Activated CD8-positive, alpha-beta memory T cell treated with anti-CD3 and anti-CD28 coated beads, Interleukin-2, amount 50 U/mL, for 4 hours (primary cell): ENCODE data around the gene SLC25A34.
A peak's percentile ranks its signal among the peaks of the same experiment; 100 is the strongest.

ENCODE experiments used
- DNase-seq: peaks from one replicate; pipeline ENCODE4 v3.0.0-alpha.2; 2020

SLC25A34 gene

DNA sequence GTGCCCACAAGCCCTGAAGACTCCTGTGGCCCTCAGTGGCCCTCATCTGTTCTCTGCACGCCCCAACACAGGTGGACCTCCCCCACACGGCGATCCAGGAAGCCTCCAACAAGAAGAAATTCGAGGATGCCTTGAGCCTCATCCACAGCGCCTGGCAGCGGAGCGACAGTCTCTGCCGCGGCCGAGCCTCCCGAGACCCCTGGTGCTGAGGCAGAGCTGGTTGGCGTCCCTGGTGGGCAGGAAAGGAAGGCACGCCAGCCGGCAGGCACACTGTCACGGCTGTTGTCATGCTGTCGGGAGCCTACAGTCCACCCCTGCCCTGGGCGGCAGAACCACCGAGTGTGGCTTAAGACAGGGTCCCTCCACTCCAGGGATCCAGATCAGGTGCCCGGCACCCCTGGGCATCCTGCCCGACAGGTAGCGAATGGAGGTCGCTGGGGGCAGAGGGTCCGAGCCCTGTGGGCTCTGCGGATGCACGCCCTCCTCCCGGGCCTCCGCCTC is 2.3 kb upstream of the SLC25A34 start:
- DNase-seq: no peak

DNA sequence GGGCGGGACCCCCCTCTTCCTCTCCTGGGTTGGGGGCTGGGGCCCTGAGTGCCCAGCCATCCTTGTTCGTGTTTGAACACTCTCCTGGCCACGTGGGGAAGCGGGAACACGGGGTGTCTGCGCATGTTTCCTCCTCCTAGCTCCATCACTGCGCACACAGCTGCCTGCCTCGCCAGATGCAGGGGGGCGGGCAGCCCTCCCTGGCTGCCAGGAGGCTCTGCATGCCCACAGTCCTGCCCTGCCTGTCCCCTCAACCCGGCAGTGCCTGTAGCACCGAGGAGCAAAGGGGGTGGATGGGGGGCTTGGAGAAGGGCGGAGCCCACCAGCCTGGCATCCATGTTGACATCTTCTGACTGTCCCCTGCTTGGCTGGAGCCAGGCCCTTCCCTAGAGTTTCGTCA is 1.8 kb upstream of the SLC25A34 start:
- DNase-seq: no peak

DNA sequence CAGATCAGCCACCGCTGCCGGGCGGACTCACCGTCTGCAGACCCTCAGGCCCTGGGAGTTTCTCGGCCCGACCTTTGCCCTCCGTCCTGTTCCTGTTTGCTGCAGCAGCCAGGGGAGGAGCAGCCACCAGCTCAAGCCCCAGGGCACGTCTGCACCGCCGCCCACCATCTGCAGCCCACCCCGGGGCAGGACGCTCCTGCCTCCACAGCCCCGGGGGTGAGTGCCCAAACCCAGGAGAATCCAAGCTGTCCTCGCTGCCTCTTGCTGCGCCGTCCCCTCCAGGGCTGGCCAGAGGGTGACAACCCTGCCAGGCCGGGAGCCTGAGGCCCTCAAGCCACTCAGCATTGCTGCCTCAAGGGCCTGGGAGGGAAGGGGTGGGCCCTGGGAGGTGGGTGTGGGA is 1.2 kb upstream of the SLC25A34 start:
- no peak for DNase-seq

DNA sequence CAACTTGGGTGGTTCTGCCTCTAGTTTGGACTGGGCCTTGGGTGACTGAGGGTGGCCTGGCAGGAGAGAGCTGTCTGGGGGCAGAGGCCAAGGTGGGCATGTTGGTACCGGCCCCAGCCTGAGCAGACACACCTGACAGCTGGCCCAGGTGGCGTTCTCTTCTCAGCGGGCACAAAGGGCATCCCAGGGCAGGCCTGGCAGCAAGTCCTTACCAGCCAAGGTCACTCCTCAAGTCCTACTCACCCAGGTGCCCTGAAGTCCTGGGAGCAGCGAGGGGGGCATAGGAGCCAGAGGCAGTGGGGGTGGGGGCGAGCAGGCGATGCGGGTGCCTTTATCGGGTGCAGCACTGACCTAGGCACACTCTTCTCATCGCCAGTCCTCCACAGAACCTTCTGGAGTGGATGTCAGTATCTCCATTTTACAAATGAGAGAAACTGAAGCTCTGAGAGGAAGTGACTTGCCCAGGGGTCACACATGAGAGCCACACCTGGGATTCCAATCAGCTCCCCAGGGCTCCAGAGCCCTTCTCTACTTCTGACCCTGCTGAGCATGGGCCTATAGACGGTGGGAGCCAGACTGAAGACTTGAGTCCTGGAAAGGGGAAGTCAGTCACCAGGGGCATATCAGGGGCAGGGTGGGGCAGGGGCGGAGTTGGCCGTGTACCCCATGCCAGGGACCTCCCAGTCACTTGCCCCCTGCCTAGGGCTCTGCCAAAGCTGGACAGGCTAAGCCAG is 587 bp upstream of the SLC25A34 start:
- DNase-seq: no peak

DNA sequence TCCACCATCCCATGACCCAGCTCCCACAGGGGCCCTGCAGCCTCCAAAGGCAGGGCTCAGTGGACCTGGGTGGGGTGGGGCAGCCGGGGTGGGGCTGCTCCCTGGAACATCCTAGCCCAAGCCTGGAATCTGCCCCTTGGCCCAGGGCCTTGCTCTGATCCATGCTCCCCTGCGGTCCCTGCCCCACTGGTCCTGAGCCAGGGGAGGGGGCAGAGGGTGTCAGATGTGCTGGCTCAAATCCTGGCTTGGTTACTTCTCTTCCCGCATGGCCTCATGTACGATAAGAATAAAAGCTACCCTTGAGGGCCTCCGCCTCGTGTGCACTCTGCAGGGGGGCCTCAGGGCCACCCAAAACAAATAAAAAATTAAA is 819 bp downstream of the SLC25A34 start:
- no peak for DNase-seq

DNA sequence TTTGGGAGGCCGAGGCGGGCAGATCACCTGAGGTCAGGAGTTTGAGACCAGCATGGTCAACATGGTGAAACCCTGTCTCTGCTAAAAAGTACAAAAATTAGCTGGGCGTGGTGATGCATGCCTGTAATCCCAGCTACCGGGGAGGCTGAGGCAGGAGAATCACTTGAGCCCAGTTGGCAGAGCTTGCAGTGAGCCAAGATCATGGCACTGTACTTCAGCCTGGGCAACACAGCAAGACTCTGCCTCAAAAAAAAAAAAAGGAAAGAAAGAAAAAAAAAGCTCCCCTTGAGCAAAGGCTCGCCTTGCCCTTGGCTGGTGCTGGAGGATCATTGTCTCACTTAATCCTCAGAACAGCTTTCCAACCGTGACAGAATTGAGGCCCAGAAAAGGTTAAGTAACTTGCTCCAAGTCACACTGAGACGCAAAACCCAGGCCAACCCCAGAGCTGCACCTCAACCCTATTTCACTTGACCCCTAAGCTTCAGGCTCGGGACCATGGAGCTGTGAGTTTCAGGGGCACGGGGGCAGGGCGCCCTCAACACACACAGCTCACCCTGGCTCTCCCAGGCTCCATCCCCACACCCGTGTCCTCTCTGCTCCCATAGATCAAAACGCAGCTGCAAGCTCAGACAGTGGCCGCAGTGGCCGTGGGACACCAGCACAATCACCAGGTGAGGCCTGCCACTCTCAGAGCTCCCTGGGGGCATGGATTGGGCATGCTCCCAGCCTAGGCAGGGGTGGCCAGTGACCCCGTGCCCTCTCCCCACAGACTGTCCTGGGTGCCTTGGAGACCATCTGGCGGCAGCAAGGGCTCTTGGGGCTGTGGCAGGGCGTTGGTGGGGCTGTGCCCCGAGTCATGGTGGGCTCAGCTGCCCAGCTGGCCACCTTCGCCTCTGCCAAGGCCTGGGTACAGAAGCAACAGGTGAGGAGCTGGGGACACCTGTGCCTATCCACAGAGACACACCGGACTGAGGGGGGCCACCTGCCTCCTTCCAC is 1.6 kb downstream of the SLC25A34 start:
- no peak for DNase-seq

DNA sequence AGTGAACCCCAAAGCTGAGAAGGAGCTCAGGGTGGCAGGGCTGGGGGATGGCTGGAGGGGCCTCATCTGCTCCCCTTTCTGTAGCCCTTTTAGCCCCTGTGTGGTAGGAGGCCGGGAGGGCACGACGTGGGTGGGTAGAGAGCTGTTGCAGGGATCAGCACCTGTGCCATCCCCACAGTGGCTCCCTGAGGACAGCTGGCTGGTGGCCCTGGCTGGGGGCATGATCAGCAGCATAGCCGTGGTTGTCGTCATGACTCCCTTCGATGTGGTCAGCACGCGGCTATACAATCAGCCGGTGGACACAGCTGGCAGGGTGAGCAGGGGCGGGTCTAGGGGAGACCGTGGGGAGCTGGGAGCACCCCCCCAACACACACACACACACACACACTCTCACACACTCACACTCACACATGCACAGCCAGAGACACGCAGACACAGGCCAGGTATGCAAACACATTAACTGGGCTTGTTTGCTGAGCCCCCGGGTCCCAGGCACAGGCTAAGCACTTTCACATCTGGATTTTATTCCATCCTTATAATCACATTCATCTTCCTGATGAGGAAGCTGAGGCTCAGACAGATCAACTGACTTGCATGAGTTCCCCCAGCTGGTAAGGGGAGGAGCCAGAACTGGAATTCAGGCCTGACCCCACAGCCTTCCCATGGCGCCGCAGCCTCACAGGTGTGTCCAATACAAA is 2.5 kb downstream of the SLC25A34 start:
- DNase-seq: no peak

DNA sequence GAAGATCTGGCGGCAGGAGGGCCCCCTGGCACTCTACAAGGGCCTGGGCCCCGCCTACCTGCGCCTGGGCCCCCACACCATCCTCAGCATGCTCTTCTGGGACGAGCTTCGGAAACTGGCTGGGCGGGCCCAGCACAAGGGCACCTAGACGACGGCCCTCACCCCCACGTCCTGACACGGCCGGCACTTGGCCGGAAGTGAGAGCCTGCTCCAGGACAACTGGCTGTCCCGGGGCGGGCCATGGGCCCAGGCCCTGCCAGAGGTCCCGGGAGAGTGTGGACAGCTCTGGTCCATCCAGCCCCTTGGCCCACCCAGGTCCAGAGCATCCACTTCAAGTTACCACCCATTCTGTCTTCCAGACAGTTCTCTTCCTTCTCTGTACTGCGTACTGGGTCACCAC is 3.2 kb downstream of the SLC25A34 start:
- DNase-seq: no peak

DNA sequence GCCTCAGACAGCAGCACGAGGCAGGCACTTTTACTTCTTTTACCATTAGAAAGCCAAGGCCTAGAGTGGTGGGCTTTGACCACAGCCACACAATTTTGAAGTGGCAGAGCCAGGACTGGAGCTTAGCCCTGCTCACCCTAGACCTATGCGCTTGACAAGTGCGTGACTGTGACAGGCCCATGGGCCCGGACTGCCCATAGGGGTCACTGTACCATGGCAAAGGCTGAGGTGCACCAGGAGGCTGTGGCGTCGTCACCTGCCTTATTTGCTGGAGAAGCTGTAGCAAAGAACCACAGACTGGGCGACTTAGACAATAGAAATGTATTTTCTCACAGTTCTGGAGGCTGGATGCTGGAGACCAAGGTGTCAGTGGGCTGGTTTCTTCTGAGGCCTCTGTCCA is 3.7 kb downstream of the SLC25A34 start:
- no peak for DNase-seq

DNA sequence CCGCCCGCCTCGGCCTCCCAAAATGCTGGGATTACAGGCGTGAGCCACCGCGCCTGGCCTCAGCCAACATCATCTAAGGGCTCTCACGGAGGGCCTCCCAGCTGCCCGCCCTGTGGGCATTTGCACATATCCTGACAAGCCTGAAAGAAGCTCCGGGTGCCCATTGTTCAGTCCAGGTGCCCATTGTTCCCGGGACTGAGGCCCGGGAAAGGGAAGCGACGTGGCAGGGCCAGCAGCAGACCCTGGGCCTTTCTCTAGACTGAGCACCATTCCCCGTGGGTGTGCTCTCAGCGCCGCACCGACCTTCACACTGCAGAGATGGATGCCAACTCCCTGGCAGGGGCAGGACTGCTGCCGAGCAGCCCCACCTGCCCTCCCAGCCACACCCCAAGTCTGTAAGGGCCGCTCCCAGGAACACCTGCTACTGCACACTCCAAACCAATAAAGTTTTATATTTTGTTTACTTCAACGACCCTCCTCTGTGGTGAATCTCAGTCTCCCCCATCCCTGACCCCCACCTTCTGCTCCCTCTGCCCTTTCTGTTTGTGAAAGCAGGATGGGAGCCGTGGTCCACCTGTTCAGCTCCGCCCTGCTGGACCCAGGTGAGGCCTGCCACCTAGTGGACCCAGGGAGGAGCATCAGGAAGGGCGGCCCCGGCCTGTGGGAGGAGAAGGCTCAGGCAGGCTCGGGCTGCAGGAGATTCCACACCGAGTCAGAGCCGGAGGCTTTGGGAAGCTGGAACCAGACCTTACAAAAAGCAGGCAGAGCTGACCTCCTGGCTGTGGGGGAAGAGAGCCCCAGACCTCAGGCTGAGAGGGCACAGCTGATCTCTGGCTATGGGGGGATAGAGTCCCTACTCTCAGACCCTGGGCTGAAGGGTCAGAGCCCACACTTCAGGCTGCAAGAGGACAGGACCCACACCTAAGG is 5.1 kb downstream of the SLC25A34 start:
- DNase-seq: peak; percentile 65

DNA sequence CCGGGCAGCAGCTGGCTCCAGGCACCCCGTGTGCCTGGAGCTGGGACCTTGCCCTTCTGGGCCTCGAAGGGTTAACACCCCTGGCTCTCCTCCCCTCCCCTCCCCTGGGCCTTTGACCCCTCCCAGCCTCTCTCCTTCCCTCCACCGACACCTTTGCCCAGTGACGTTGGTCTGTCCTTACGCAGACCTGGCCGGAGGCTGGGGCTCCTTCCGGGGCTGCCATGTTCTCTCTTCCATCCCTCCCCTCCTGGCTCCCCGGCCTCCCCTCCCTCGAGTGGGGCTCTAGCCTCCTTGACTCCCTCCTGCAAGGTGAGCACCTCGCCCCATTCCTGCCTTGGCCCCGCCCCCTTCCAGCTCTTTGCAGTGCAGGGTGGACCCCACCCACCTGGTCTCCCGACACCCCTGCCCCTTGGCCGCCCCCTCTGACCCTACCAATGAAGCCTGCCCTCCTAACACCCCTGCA is 6.3 kb downstream of the SLC25A34 start, which contains the start of gene TMEM82:
Gene TMEM82 (plus strand): TSS at position 161 of the 463 bp plus-strand sequence. CDS start 61 bp downstream, at position 222.
- DNase-seq: no peak

DNA sequence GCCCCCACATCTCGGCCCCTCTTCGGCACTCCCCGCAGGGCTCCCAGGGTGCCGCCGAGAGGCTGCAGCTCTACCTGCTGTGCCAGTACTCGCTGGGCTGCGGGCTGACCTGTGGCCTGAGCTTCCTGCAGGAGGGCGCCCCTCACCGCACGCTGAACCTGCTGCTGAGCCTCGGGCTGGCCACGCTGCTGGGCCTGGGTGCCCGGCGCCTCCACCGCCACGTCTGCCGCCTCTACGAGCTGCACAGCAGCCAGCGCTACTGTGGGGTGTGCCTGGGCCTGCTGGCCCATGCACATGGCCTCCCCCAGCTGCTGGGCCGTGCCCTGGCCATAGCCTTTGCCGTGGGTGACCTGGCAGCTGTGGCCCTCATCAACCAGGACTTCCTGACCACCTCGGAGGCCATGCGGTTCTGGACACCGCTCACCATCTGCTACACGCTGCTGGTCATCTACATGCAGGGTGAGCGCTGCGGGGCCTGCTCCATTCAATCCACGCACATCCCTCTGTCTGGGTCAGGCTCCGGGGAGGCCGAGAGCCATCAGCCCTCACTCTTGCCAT is 8.1 kb downstream of the SLC25A34 start:
- no peak for DNase-seq

DNA sequence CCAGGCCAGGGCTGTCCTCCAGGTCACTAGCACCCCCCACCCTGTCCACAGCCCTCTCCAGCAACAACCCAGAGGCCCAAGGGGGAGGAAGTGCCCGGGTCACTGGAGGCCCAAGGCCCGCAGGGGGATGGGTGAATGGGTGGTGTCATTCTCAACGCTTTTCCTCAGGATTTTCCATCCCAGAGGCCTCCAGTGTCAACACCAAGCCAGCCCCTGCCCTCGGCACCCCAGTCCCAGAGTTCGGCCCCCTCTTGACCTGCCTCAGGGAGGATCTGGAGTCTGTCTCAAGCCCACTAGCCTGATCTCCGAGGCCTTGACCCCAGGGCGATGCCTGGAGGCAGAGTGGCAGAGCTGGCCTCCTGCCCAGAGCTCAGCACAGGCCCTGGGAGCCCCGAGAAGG is 11.3 kb downstream of the SLC25A34 start:
- DNase-seq: no peak

DNA sequence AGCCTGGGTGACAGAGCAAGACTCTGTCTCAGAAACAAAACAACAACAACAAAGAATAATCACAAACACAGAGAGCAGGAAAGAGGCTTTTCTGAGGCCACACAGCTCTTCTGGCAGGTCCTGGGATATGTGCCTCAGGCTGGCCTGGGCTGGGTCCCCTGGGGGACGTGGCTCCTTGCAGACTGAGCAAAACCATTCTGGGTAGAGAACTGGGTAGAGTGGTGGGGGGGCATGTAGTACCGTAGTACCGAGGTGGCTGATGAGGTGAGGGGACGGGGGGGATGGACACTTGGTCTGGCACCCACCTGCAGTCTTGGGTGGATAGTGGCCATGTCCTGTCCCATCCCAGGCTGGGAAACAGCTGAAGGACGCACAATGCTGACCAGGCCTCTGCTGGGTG is 12.2 kb downstream of the SLC25A34 start:
- DNase-seq: no peak

DNA sequence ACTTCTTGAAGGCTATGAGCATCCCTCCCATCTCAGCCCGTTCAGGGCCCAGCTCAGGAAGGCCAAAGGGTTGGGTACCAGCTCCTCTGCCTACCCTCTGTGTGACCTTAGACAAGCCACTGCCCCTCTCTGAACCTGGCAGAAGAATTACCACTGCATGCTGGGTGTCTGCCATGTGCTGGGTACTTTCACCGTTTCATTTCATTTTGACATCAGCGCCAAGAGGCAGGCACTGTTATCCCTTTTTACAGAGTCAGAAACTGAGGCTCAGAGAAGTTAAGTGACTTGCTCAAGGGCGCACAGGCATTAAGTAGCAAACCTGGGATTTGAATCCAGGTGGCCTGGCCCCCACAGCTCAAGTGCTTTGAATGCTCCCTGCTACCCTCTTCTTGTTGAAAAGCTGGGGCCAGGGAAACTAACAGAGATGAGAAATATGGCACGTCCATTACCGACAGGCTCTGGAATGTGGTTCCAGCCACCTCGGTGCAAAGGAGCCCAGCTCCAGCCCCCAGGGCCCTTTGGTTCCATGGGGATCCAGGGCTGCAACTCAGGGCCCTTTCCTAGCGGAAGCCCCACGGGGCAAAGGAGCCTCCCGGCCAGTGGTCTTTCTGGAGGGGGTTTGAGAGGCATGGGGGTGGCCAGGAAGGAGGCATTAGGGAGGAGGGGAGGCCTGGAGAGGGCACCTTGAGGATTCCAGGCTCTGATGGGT is 12.8 kb downstream of the SLC25A34 start:
- no peak for DNase-seq

DNA sequence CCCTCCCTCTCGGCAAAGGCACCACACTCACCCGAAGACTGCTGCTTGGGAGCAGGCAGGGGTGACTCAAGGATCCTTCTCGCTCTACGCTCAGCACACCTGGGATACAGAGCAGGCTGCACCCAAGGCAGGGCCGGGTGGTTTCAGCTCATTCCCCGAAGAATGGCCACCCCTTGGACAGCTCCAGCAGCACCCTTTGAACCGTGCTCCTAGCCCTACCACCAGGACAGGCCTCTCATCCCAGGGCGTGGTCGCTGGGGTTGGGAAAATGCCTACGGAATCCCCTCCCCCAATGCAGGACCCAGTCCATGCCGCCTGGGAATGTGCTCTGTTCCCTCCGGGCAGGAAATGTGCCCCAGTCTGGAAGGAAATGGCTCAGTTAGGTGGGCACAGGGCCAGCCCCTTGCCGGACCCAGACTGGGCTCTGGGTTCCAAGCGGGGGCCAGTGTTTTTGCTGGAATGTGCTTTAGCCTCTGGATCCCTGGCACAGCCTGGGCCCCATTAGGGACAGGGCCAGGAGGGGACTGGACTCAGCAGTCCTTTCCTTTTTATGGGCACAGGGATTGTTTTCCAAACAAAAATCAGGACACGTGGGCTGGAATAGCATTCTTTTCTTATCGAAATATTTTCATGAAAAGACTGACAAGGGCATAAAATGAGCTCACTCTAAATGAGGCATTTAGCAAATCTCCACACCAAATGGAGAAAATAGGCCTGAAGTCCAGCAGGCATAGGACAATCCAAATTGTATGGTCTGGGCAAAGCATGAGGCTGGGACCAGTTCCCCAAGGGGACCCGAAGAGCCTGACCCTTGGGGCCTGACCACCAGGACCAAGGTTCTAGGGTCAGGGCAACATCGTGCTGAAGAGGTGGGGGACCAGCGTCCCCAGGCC is 13.6 kb downstream of the SLC25A34 start:
- no peak for DNase-seq

DNA sequence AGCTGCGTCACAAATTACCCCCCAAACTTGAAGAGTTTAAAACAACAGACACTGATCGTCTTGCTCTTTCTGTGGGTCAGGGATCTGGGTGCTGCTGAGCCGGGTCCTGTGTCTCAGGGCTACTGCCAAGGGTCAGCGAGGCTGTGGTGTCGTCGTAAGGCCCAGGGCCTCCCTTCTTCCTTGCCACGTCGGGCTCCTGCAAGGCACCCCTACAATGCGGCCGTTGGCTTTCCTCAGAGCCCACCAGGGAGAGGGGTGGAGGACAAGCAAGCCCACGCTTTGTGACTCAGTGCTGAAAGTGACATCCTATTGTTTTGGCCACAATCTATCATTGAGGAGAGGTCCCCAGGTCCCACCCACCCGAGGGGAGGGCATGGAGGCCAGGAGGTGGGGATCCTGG is 14.9 kb downstream of the SLC25A34 start:
- DNase-seq: no peak

DNA sequence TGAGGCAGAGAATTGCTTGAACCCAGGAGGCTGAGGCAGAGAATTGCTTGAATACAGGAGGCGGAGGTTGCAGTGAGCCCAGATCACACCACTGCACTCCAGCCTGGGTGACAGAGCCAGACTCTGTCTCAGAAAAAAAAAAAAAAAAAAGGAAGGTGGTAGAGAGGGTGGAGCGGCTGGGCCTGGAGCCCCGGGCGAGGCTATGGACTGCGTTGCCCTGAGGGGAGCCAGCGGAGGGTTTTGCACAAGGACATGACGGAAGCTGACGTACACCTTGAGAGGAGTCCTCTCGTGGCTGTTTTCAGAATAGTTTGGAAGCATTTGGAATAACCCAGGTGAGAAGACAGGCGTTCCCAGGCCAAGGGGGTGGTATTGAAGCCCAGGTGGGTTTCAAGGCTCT is 15.7 kb downstream of the SLC25A34 start:
- DNase-seq: no peak

DNA sequence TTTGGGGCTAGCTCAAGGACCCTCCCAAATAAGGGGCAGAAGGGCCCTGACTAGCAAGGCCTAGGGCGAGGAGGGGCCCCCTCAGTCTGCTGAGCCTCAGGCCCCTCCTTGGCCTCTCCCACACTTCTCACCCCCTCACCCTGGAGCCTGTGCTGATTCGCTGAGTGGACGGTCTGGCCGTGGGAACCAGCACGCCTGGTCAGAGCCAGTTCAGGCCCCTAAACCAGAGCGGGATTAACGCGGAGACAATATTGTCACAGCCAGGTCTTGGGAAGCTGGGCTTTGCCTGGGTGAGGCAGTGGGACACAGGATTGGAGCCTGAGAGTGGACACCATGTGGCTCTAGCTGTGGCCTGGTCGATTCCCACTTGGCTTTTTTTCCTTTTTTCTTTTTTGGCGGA is 17.7 kb downstream of the SLC25A34 start:
- DNase-seq: no peak
